Fibroblast of upper back skin (primary cell): ENCODE results near the gene FBXW11.
A peak's percentile ranks its signal among the peaks of the same experiment; 100 is the strongest.
"Not testable (repeated sequence)": the region's sequence is repeated elsewhere in the genome, so short reads cannot be mapped to it uniquely, and the experiment has no call there.

Source experiments
- DNase-seq: peaks from one replicate; pipeline ENCODE4 v3.0.0-alpha.2; 2013

The FBXW11 gene

GRCh38 chr5:171906703-171907590 lies 99.5 kb downstream of the FBXW11 start:
- no peak for DNase-seq

GRCh38 chr5:171906066-171906570 lies 100.3 kb downstream of the FBXW11 start:
- no peak for DNase-seq

- no peak for DNase-seq
Measured at GRCh38 chr5:171904886-171905285, 101.6 kb downstream of the FBXW11 start.

- DNase-seq: no peak
Measured at GRCh38 chr5:171901764-171902163, 104.7 kb downstream of the FBXW11 start.

GRCh38 chr5:171899792-171900191 lies 106.6 kb downstream of the FBXW11 start:
- no peak for DNase-seq

- no peak for DNase-seq
Measured at GRCh38 chr5:171898879-171899278, 107.6 kb downstream of the FBXW11 start.

GRCh38 chr5:171898386-171898785 lies 108.1 kb downstream of the FBXW11 start:
- DNase-seq: peak; percentile 28

- DNase-seq: no peak
Measured at GRCh38 chr5:171897231-171897630, 109.2 kb downstream of the FBXW11 start.

GRCh38 chr5:171895081-171895480 lies 111.4 kb downstream of the FBXW11 start:
- peak; percentile 51 for DNase-seq

GRCh38 chr5:171893290-171893886 lies 113.0 kb downstream of the FBXW11 start:
- peak; percentile 88 for DNase-seq

- DNase-seq: no peak
Measured at GRCh38 chr5:171891595-171891994, 114.8 kb downstream of the FBXW11 start.

GRCh38 chr5:171891150-171891549 lies 115.3 kb downstream of the FBXW11 start:
- DNase-seq: no peak

GRCh38 chr5:171888051-171888481 lies 118.4 kb downstream of the FBXW11 start:
- no peak for DNase-seq

GRCh38 chr5:171886037-171886436 lies 120.4 kb downstream of the FBXW11 start:
- not testable (repeated sequence) for DNase-seq

GRCh38 chr5:171882118-171882517 lies 124.3 kb downstream of the FBXW11 start:
- no peak for DNase-seq

GRCh38 chr5:171874234-171874633 lies 132.2 kb downstream of the FBXW11 start:
- DNase-seq: no peak

GRCh38 chr5:171872666-171873065 lies 133.8 kb downstream of the FBXW11 start:
- DNase-seq: no peak

GRCh38 chr5:171871711-171872110 lies 134.7 kb downstream of the FBXW11 start:
- no peak for DNase-seq

- DNase-seq: no peak
Measured at GRCh38 chr5:171869956-171870355, 136.5 kb downstream of the FBXW11 start.

GRCh38 chr5:171868236-171868635 lies 138.2 kb downstream of the FBXW11 start:
- peak; percentile 44 for DNase-seq

- DNase-seq: peak; percentile 48
Measured at GRCh38 chr5:171867786-171868185, 138.7 kb downstream of the FBXW11 start.

GRCh38 chr5:171865471-171865870 lies 141.0 kb downstream of the FBXW11 start:
- no peak for DNase-seq

- peak; percentile 93 for DNase-seq
Measured at GRCh38 chr5:171863935-171864334, 142.5 kb downstream of the FBXW11 start.

- no peak for DNase-seq
Measured at GRCh38 chr5:171862624-171863023, 143.8 kb downstream of the FBXW11 start.
